H9 (cell line): ENCODE measurements around the gene ZNF512. TPM values are rescaled to one million over a fixed set of nuclear protein-coding genes. Genes with fewer than 3 reads are reported as not detected.
A peak's percentile ranks its signal among the peaks of the same experiment; 100 is the strongest.

Source experiments
- DNase-seq: peaks from one replicate; pipeline ENCODE4 v3.0.0-alpha.2; 2017
- H2AFZ ChIP-seq: one replicate; pipeline ENCODE4 v1.6.1; 2013; ENCODE audit warnings: mild to moderate bottlenecking, low read length, control low read depth, moderate library complexity
- H2AK5ac ChIP-seq: 2 replicates; pipeline ENCODE4 v1.6.1; 2013; ENCODE audit warnings: low read length, control low read depth, mixed read lengths; ENCODE audit not compliant: insufficient read length
- H2BK120ac ChIP-seq: one replicate; pipeline ENCODE4 v1.6.1; 2013; ENCODE audit warnings: low read depth, mild to moderate bottlenecking, low read length, control low read depth, inconsistent platforms; ENCODE audit not compliant: poor library complexity, severe bottlenecking
- H2BK12ac ChIP-seq: 2 replicates; pipeline ENCODE4 v1.6.1; 2013; ENCODE audit warnings: low read length, control low read depth, mixed read lengths, low read depth; ENCODE audit not compliant: insufficient read length
- H2BK15ac ChIP-seq: 2 replicates; pipeline ENCODE4 v1.6.1; 2013; ENCODE audit warnings: low read depth, low read length, control low read depth
- H2BK20ac ChIP-seq: one replicate; pipeline ENCODE4 v1.6.1; 2013; ENCODE audit warnings: low read depth, mild to moderate bottlenecking, low read length, control low read depth, inconsistent platforms; ENCODE audit not compliant: poor library complexity, severe bottlenecking
- H2BK5ac ChIP-seq: 2 replicates; pipeline ENCODE4 v1.6.1; 2013; ENCODE audit warnings: low read length, control low read depth, mixed read lengths; ENCODE audit not compliant: insufficient read length
- H3K14ac ChIP-seq: 2 replicates; pipeline ENCODE4 v1.6.1; 2013; ENCODE audit warnings: low read length, control low read depth; ENCODE audit not compliant: insufficient read depth
- H3K18ac ChIP-seq: 2 replicates; pipeline ENCODE4 v1.6.1; 2013; ENCODE audit warnings: low read depth, mild to moderate bottlenecking, mixed read lengths, low read length, control low read depth; ENCODE audit not compliant: insufficient read length
- H3K23ac ChIP-seq: 2 replicates; pipeline ENCODE4 v1.6.1; 2013; ENCODE audit warnings: low read length, control low read depth, mixed read lengths, low read depth; ENCODE audit not compliant: insufficient read length
- H3K23me2 ChIP-seq: 2 replicates; pipeline ENCODE4 v1.6.1; 2013; ENCODE audit warnings: low read depth, mild to moderate bottlenecking, mixed read lengths, low read length, control low read depth; ENCODE audit not compliant: insufficient read length, poor library complexity, severe bottlenecking
- H3K27ac ChIP-seq: 2 replicates; pipeline ENCODE4 v1.5.1; 2013; ENCODE audit warnings: low read length, control low read depth, mixed read lengths, low read depth; ENCODE audit not compliant: insufficient read length
- H3K27me3 ChIP-seq: 2 replicates; pipeline ENCODE4 v1.6.1; 2013; ENCODE audit warnings: low read length, control low read depth, inconsistent platforms; ENCODE audit not compliant: insufficient read depth
- H3K4ac ChIP-seq: 2 replicates; pipeline ENCODE4 v1.6.1; 2013; ENCODE audit warnings: low read depth, mild to moderate bottlenecking, control low read depth, inconsistent platforms, low read length, moderate library complexity
- H3K4me1 ChIP-seq: 2 replicates; pipeline ENCODE4 v1.6.1; 2013; ENCODE audit warnings: low read length, control low read depth, inconsistent platforms; ENCODE audit not compliant: insufficient read depth
- H3K4me2 ChIP-seq: 2 replicates; pipeline ENCODE4 v1.6.1; 2013; ENCODE audit warnings: low read length, control low read depth, mixed read lengths; ENCODE audit not compliant: insufficient read length, insufficient read depth
- H3K56ac ChIP-seq: 2 replicates; pipeline ENCODE4 v1.6.1; 2013; ENCODE audit warnings: low read depth, mild to moderate bottlenecking, mixed read lengths, low read length, control low read depth; ENCODE audit not compliant: insufficient read length
- H3K79me1 ChIP-seq: 2 replicates; pipeline ENCODE4 v1.6.1; 2013; ENCODE audit warnings: low read depth, mild to moderate bottlenecking, moderate library complexity, low read length, control low read depth, inconsistent platforms; ENCODE audit not compliant: insufficient read depth, poor library complexity, severe bottlenecking
- H3K79me2 ChIP-seq: 2 replicates; pipeline ENCODE4 v1.6.1; 2013; ENCODE audit warnings: low read length, control low read depth, inconsistent platforms; ENCODE audit not compliant: insufficient read depth
- H3K9ac ChIP-seq: 2 replicates; pipeline ENCODE4 v1.6.1; 2013; ENCODE audit warnings: low read length, control low read depth, mixed read lengths; ENCODE audit not compliant: insufficient read length; ENCODE audit errors: extremely low read depth
- H3K9me3 ChIP-seq: one replicate; pipeline ENCODE4 v1.6.1; 2013; ENCODE audit warnings: low read depth, low read length, inconsistent platforms; ENCODE audit not compliant: control insufficient read depth
- H3T11ph ChIP-seq: one replicate; pipeline ENCODE4 v1.6.1; 2013; ENCODE audit warnings: mild to moderate bottlenecking, low read length, control low read depth, inconsistent platforms
- H4K20me1 ChIP-seq: one replicate; pipeline ENCODE4 v1.6.1; 2013; ENCODE audit not compliant: control insufficient read depth, insufficient read length, insufficient read depth
- H4K5ac ChIP-seq: 2 replicates; pipeline ENCODE4 v1.6.1; 2013; ENCODE audit warnings: low read depth, mild to moderate bottlenecking, mixed read lengths, low read length, control low read depth; ENCODE audit not compliant: insufficient read length
- H4K8ac ChIP-seq: replicated peaks from 2 replicates; pipeline ENCODE4 v1.6.1; 2013; ENCODE audit warnings: low read length, control low read depth, mixed read lengths, low read depth; ENCODE audit not compliant: insufficient read length
- H4K91ac ChIP-seq: 2 replicates; pipeline ENCODE4 v1.6.1; 2013; ENCODE audit warnings: low read depth, mild to moderate bottlenecking, moderate library complexity, mixed read lengths, low read length, control low read depth; ENCODE audit not compliant: insufficient read length
- H3K27ac Mint-ChIP-seq, 3 experiments: 2 replicates in 2 of 3; 3 replicates in 1 of 3; pipeline ENCODE4 v1.8.0; 2020 to 2021; ENCODE audit warnings: mixed read lengths in 3 of 3, mild to moderate bottlenecking in 1 of 3, moderate library complexity in 1 of 3
- H3K27me3 Mint-ChIP-seq: 2 replicates; pipeline ENCODE4 v1.8.0; 2021; ENCODE audit warnings: low read depth, mild to moderate bottlenecking, moderate library complexity, mixed read lengths
- H3K36me3 Mint-ChIP-seq, 3 experiments: 2 replicates in 2 of 3; 3 replicates in 1 of 3; pipeline ENCODE4 v1.8.0; 2020 to 2021; ENCODE audit warnings: low read depth in 3 of 3, mixed read lengths in 3 of 3; ENCODE audit not compliant: insufficient read depth in 1 of 3
- H3K4me1 Mint-ChIP-seq, 2 experiments: 2 replicates each; pipeline ENCODE4 v1.8.0; 2020; ENCODE audit warnings: mixed read lengths in 2 of 2
- H3K4me3 Mint-ChIP-seq, 2 experiments: 2 replicates in 1 of 2; 3 replicates in 1 of 2; pipeline ENCODE4 v1.8.0; 2020 to 2021; ENCODE audit warnings: mild to moderate bottlenecking in 2 of 2, mixed read lengths in 2 of 2, moderate library complexity in 1 of 2
- H3K9me3 Mint-ChIP-seq, 2 experiments: 2 replicates in 1 of 2; 3 replicates in 1 of 2; pipeline ENCODE4 v1.8.0; 2020; ENCODE audit warnings: mild to moderate bottlenecking in 2 of 2, mixed read lengths in 2 of 2, moderate library complexity in 1 of 2
- WGBS: extraction: QIAGEN DNeasy Blood & Tissue Kit; methylation state at CpG from one replicate; pipeline ENCODE4 v1.1.7; 2013; ENCODE audit warnings: missing lambda C conversion rate, low lambda C conversion rate, mixed read lengths; ENCODE audit not compliant: insufficient read length; ENCODE audit errors: extremely low coverage; 5-methylcytosine and 5-hydroxymethylcytosine counted together
- total RNA-seq: library from RNA; stranded (reverse); gene quantifications from 2 replicates; pipeline ENCODE4 v1.2.1, GENCODE V29; 2021
- TF ChIP-seq, protein P1 (sequence below): fragments of 200-600 bp; sonication (generic); conservative IDR thresholded peaks from 3 replicates; pipeline ENCODE4 v1.8.0; 2021; ENCODE audit warnings: antibody characterized with exemption, mild to moderate bottlenecking

Gene ZNF512
- total RNA-seq, 1 experiment from 2014 or later, result 38.2 TPM

DNA sequence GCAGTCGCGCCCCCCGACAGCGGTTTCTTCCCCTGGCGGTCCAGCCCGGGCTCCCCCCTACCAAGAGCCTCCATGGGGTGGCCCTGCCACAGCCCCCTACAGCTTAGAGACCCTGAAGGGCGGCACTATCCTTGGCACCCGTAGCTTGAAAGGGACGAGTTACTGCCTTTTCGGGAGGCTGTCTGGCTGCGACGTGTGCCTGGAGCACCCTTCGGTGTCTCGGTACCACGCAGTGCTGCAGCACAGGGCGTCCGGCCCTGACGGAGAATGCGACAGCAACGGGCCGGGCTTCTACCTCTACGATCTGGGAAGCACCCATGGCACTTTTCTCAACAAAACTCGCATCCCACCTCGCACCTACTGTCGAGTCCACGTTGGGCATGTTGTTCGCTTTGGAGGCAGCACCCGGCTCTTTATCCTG, 81.3 kb downstream of the ZNF512 start:
- peaks cover 8% of the 10 kb centered on the region for H3K79me1 ChIP-seq
- no peak overlapping the region for H3K56ac ChIP-seq
- no CpG with 5 or more reads among the region's 28 CpGs for WGBS
- no peak for DNase-seq
- no peaks in the 10 kb centered on the region; the same call in 1 of the 2 replicates for H3K4me1 ChIP-seq
- 0 out of 2 replicates have a peak, but pooled peaks cover 2% of the 10 kb centered on the region for H3K79me2 ChIP-seq
- Mint-ChIP-seq H3K4me3 (peak overlapping the region; percentile 97 to 98), H3K9me3 (no peaks in the 10 kb centered on the region), H3K27me3 (no peaks in the 10 kb centered on the region), H3K4me1 (peaks cover 9 to 18% of the 10 kb centered on the region in 2 experiments), H3K27ac (peak overlapping the region in 1 of 3 experiments; percentile 100; a peak in 1 of 7 replicates), H3K36me3 (peaks cover 22 to 56% (median 48%) of the 10 kb centered on the region in 3 experiments; a peak in 6 of 7 replicates)
- H4K20me1 ChIP-seq, result peaks cover 3% of the 10 kb centered on the region
- no peak overlapping the region for H3K4ac ChIP-seq
- H3T11ph ChIP-seq, result no peak overlapping the region
- H3K23me2 ChIP-seq, result peaks cover 12% of the 10 kb centered on the region
- H2BK12ac ChIP-seq, result no peak overlapping the region
- H3K9me3 ChIP-seq, result no peaks in the 10 kb centered on the region
- no peak overlapping the region for H3K14ac ChIP-seq
- H2BK5ac ChIP-seq, result no peak overlapping the region
- peak overlapping the region; percentile 70 for H3K4me2 ChIP-seq
- H4K5ac ChIP-seq, result peak overlapping the region; percentile 75
- no peak overlapping the region for H4K8ac ChIP-seq
- H2BK120ac ChIP-seq, result no peak overlapping the region
- H2BK20ac ChIP-seq, result no peak overlapping the region
- H2AK5ac ChIP-seq, result no peak overlapping the region
- TF ChIP-seq, protein P1, sequence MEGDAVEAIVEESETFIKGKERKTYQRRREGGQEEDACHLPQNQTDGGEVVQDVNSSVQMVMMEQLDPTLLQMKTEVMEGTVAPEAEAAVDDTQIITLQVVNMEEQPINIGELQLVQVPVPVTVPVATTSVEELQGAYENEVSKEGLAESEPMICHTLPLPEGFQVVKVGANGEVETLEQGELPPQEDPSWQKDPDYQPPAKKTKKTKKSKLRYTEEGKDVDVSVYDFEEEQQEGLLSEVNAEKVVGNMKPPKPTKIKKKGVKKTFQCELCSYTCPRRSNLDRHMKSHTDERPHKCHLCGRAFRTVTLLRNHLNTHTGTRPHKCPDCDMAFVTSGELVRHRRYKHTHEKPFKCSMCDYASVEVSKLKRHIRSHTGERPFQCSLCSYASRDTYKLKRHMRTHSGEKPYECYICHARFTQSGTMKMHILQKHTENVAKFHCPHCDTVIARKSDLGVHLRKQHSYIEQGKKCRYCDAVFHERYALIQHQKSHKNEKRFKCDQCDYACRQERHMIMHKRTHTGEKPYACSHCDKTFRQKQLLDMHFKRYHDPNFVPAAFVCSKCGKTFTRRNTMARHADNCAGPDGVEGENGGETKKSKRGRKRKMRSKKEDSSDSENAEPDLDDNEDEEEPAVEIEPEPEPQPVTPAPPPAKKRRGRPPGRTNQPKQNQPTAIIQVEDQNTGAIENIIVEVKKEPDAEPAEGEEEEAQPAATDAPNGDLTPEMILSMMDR, result no peak
- H3K18ac ChIP-seq, result no peak overlapping the region
- H2AFZ ChIP-seq, result no peak overlapping the region
- H3K27me3 ChIP-seq, result no peaks in the 10 kb centered on the region
- no peak overlapping the region for H3K27ac ChIP-seq
- H2BK15ac ChIP-seq, result no peak overlapping the region
- peak overlapping the region; percentile 66 for H3K9ac ChIP-seq
- H3K23ac ChIP-seq, result no peak overlapping the region
- no peak overlapping the region for H4K91ac ChIP-seq
